Thyroid gland (tissue), 4 donors: ENCODE data around the gene DNAH12. TPM values are rescaled to one million over a fixed set of nuclear protein-coding genes. Genes with fewer than 3 reads are reported as not detected.
"Not testable (repeated sequence)": the region's sequence is repeated elsewhere in the genome, so short reads cannot be mapped to it uniquely, and the experiment has no call there.

Experiments
- DNase-seq, 2 donors: peaks; one replicate each; pipeline ENCODE4 v3.0.0-alpha.2; 2019
- H3K27ac ChIP-seq, 3 donors: fragments of 200-600 bp; sonication (generic); 1 replicate in 2 of 3; 2 replicates in 1 of 3; pipeline ENCODE4 v1.5.1; 2016 to 2019; ENCODE audit warnings: mild to moderate bottlenecking in 1 of 3, moderate library complexity in 1 of 3
- H3K27me3 ChIP-seq: fragments of 200-600 bp; sonication (generic); one replicate; pipeline ENCODE4 v1.5.1; 2019
- H3K36me3 ChIP-seq, 2 donors: fragments of 200-600 bp; sonication (generic); one replicate each; pipeline ENCODE4 v1.5.1; 2016 to 2019
- H3K4me1 ChIP-seq, 2 donors: fragments of 200-600 bp; sonication (generic); one replicate each; pipeline ENCODE4 v1.5.1; 2017 to 2019
- H3K4me3 ChIP-seq, 3 donors: fragments of 200-600 bp; sonication (generic); replicated peaks in 1 of 3; 1 replicate in 2 of 3; 2 replicates in 1 of 3; pipeline ENCODE4 v1.5.1; 2016; ENCODE audit warnings: mild to moderate bottlenecking in 1 of 3
- H3K9me3 ChIP-seq: fragments of 200-600 bp; sonication (generic); one replicate; pipeline ENCODE4 v1.5.1; 2017
- CTCF ChIP-seq, 6 experiments: fragments of 200-600 bp in 3 of 6; fragments of 450-650 bp in 3 of 6; sonication (generic) in 3 of 6; IDR thresholded peaks; one replicate each; pipeline ENCODE4 v1.5.1; 2016 to 2019; ENCODE audit warnings: antibody characterized with exemption in 6 of 6, mild to moderate bottlenecking in 2 of 6, inconsistent platforms in 1 of 6, moderate library complexity in 1 of 6
- POLR2A ChIP-seq, 2 donors: fragments of 450-650 bp; IDR thresholded peaks; one replicate each; pipeline ENCODE4 v1.6.1; 2017; ENCODE audit warnings: antibody characterized with exemption in 2 of 2, mild to moderate bottlenecking in 2 of 2, moderate library complexity in 1 of 2
- WGBS, 2 donors: methylation state at CpG; one replicate each; pipeline ENCODE4 v1.1.5; 2017; 5-methylcytosine and 5-hydroxymethylcytosine counted together
- intact Hi-C: fragments of 100-400 bp; cut with DNase I; formaldehyde crosslinking; loops from one replicate; pipeline ENCODE4 v1.15.1; 2023
- total RNA-seq, 4 donors: library from RNA; depleted of rRNA; stranded (reverse); fragments of >200 nt; gene quantifications; one replicate each; pipeline ENCODE4 v1.2.3, GENCODE V29; 2016

The DNAH12 gene
- total RNA-seq, 4 donors from 2014 or later = 0.04 to 0.98 (median 0.19) TPM

GRCh38 chr3:57350271-57350670, 193.9 kb downstream of the DNAH12 start:
- no peak for TF ChIP-seq POLR2A (IDR thresholded peaks at IDR 0.05)
- TF ChIP-seq CTCF (IDR thresholded peaks at IDR 0.05) = no peak
- intact Hi-C loops = no loop called here
- Histone ChIP-seq H3K4me3 (no peak overlapping the region), H3K36me3 (no peaks in the 10 kb centered on the region), H3K9me3 (no peaks in the 10 kb centered on the region), H3K27ac (no peak overlapping the region), H3K4me1 (no peaks in the 10 kb centered on the region), H3K27me3 (no peaks in the 10 kb centered on the region)
- 82 to 88% methylated on average over 1 of the region's 1 CpG for WGBS, 2 donors
- no peak for DNase-seq

- DNase-seq, H3K36me3 ChIP-seq, H3K4me3 ChIP-seq, H3K9me3 ChIP-seq, H3K27me3 ChIP-seq, intact Hi-C loops, H3K27ac ChIP-seq, H3K4me1 ChIP-seq: not testable (repeated sequence)
- 22 to 35% methylated on average over 7 of the region's 7 CpGs for whole genome bisulfite sequencing, 2 donors
These were observed 205.0 kb downstream of the DNAH12 start for GRCh38 chr3:57339071-57339642.

- H3K4me1 ChIP-seq, H3K27ac ChIP-seq, intact Hi-C loops, H3K36me3 ChIP-seq, H3K27me3 ChIP-seq, DNase-seq, H3K9me3 ChIP-seq, H3K4me3 ChIP-seq: not testable (repeated sequence)
- WGBS, 2 donors = 93 to 94% methylated on average over 11 to 37 of the region's 40 CpGs
These were observed 205.7 kb downstream of the DNAH12 start for GRCh38 chr3:57338272-57339070.

- H3K27me3 ChIP-seq = no peaks in the 10 kb centered on the region
- H3K4me1 ChIP-seq = no peaks in the 10 kb centered on the region
- no peak for DNase-seq
- no peaks in the 10 kb centered on the region for H3K9me3 ChIP-seq
- H3K27ac ChIP-seq = no peak overlapping the region
- intact Hi-C loops = no loop called here
- no peak overlapping the region for H3K4me3 ChIP-seq
- TF ChIP-seq CTCF (IDR thresholded peaks at IDR 0.05) (no peak), POLR2A (IDR thresholded peaks at IDR 0.05) (no peak)
- WGBS, 2 donors = 86 to 90% methylated on average over 5 of the region's 5 CpGs
- no peaks in the 10 kb centered on the region for H3K36me3 ChIP-seq
These were observed 208.7 kb downstream of the DNAH12 start for GRCh38 chr3:57335283-57335938.

GRCh38 chr3:57331078-57331610, 213.0 kb downstream of the DNAH12 start:
- 79 to 87% methylated on average over 3 of the region's 3 CpGs for WGBS, 2 donors
- TF ChIP-seq CTCF (IDR thresholded peaks at IDR 0.05) (no peak), POLR2A (IDR thresholded peaks at IDR 0.05) (no peak)
- Histone ChIP-seq H3K4me3 (no peak overlapping the region), H3K27me3 (no peaks in the 10 kb centered on the region), H3K4me1 (no peaks in the 10 kb centered on the region), H3K9me3 (no peaks in the 10 kb centered on the region), H3K27ac (no peak overlapping the region), H3K36me3 (no peaks in the 10 kb centered on the region)
- intact Hi-C loops = no loop called here
- no peak for DNase-seq

GRCh38 chr3:57326498-57326897, 217.6 kb downstream of the DNAH12 start:
- H3K4me1 ChIP-seq, H3K36me3 ChIP-seq, H3K27ac ChIP-seq, DNase-seq, H3K4me3 ChIP-seq, intact Hi-C loops, H3K27me3 ChIP-seq, H3K9me3 ChIP-seq: not testable (repeated sequence)
- WGBS, 2 donors = 98 to 100% methylated on average over 1 of the region's 1 CpG
